ENCODE data around the gene RFX7. TPM values are rescaled to one million over a fixed set of nuclear protein-coding genes. Genes with fewer than 3 reads are reported as not detected.

Gene RFX7
- polyA plus RNA-seq, 2 of the 4 experiments (the other 2 are of a cell fraction), result 11.7 to 14.9 TPM

DNA sequence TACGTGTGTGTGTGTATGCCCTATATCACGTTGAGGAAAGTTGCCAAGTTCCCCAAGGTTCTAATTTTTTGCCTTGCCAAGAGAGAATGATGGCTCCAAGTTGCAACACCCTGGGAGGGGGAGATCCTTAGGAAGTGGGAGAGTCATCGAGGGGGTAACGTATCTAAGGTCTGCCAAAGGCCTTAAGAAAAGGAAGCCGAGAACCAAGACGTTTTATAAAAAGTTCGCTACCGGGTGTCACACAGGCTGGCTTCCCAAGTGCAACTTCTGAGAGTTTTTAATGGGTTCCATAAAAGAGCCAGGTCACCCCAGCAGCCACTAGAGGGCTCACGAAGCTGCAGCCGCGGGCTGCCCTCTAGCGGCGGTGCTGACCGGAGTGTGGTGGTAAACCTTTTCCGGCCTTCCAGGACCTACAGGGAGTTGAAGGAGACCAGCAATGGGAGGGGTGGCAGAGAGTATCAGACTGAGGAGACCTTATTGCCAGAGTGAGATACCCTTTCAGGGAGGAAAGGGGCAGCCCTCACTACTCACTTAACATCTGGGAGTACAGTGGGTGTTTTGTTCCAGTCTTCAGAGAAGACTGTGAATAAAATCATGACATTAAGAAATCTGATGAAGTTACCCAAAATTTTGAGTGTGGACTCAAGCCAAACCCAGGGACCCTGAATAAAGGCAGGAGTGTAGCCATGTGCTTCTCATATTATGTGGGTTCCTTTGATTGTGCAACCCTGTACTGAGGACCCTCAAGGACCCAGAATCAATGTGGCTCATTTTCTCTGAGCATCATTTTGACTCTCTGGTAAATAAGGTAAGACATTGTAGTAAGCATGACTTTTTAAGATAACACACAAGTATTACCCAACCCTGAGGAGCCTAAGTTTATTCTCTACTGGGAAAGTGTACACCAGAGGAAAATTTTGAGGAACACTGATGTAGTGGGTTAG, 2.5 kb upstream of the RFX7 start:
- Histone ChIP-seq H3K4me3 (peak overlapping the region; percentile 41), H3K4me1 (peaks cover 19% of the 10 kb centered on the region), H3K27ac (peak overlapping the region; percentile 98 to 99), H3K4me2 (peak overlapping the region; percentile 78), H3K9me3 (no peaks in the 10 kb centered on the region)
- CTCF ChIA-PET, result interaction anchor here (0.6 to 2.5 kb wide), 40 partner anchors 9 to 350 kb away, joined by 3 to 45 read pairs (median 4); partner anchors contain the start of gene MNS1
- 1% methylated on average over 15 of the region's 15 CpGs for WGBS (ENCODE audit: missing lambda C conversion rate)
- ATAC-seq (peak; percentile 59 to 85), DNase-seq (ENCODE audit: low read depth in 1 of 2, low spot score in 1 of 2) (peak; percentile 90 to 95), FAIRE-seq (peak; percentile 46)
- POLR2A ChIA-PET, result interaction anchor here (0.6 to 1.1 kb wide), 3 partner anchors 219 to 595 kb away, joined by 3 to 4 read pairs (median 3); partner anchors contain the start of genes MNS1 and NEDD4
- no peak for TF ChIP-seq TP53 (CRISPR knock-in tag; IDR thresholded peaks at IDR 0.05)
- TF ChIP-seq CBX8 (IDR thresholded peaks at IDR 0.05), result no peak
- TF ChIP-seq JUN (IDR thresholded peaks at IDR 0.05), result peak; percentile 44 to 88; a peak in 3 of 5 replicates
- TF ChIP-seq, protein P1, sequence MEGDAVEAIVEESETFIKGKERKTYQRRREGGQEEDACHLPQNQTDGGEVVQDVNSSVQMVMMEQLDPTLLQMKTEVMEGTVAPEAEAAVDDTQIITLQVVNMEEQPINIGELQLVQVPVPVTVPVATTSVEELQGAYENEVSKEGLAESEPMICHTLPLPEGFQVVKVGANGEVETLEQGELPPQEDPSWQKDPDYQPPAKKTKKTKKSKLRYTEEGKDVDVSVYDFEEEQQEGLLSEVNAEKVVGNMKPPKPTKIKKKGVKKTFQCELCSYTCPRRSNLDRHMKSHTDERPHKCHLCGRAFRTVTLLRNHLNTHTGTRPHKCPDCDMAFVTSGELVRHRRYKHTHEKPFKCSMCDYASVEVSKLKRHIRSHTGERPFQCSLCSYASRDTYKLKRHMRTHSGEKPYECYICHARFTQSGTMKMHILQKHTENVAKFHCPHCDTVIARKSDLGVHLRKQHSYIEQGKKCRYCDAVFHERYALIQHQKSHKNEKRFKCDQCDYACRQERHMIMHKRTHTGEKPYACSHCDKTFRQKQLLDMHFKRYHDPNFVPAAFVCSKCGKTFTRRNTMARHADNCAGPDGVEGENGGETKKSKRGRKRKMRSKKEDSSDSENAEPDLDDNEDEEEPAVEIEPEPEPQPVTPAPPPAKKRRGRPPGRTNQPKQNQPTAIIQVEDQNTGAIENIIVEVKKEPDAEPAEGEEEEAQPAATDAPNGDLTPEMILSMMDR (IDR thresholded peaks at IDR 0.05), result peak; percentile 100
- no peak for TF ChIP-seq ZFP36 (IDR thresholded peaks at IDR 0.05; ENCODE audit: borderline replicate concordance, partially characterized antibody)
- no peak for TF ChIP-seq SREBF2 (IDR thresholded peaks at IDR 0.05)
- TF ChIP-seq, protein P2, sequence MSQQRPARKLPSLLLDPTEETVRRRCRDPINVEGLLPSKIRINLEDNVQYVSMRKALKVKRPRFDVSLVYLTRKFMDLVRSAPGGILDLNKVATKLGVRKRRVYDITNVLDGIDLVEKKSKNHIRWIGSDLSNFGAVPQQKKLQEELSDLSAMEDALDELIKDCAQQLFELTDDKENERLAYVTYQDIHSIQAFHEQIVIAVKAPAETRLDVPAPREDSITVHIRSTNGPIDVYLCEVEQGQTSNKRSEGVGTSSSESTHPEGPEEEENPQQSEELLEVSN (IDR thresholded peaks at IDR 0.05; ENCODE audit: borderline replicate concordance, low read depth), result peak; percentile 62; the same call in 1 of the 2 replicates
- TF ChIP-seq BHLHE40 (IDR thresholded peaks at IDR 0.05; ENCODE audit: low read depth, low read length), result no peak
- no peak for TF ChIP-seq NFE2L2 (conservative IDR thresholded peaks at IDR 0.05; ENCODE audit: low read length)
- no peak for TF ChIP-seq RCOR1 (IDR thresholded peaks at IDR 0.05; ENCODE audit: low read depth, low read length)
- TF ChIP-seq NR3C1 (IDR thresholded peaks at IDR 0.05), result no peak
- TF ChIP-seq RAD21 (conservative IDR thresholded peaks at IDR 0.05 in 1 of 2, IDR thresholded peaks at IDR 0.05 in 1 of 2), result peak; percentile 92 to 94
- TF ChIP-seq, protein P3, sequence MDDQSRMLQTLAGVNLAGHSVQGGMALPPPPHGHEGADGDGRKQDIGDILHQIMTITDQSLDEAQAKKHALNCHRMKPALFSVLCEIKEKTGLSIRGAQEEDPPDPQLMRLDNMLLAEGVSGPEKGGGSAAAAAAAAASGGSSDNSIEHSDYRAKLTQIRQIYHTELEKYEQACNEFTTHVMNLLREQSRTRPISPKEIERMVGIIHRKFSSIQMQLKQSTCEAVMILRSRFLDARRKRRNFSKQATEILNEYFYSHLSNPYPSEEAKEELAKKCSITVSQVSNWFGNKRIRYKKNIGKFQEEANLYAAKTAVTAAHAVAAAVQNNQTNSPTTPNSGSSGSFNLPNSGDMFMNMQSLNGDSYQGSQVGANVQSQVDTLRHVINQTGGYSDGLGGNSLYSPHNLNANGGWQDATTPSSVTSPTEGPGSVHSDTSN (IDR thresholded peaks at IDR 0.05), result peak; percentile 63; the same call in 1 of the 2 replicates
- TF ChIP-seq KDM1A (IDR thresholded peaks at IDR 0.05; ENCODE audit: low read depth), result no peak
- TF ChIP-seq HOXB5 (CRISPR knock-in tag; IDR thresholded peaks at IDR 0.05), result peak; percentile 66; the same call in 1 of the 2 replicates
- no peak for TF ChIP-seq FOXS1 (CRISPR knock-in tag; IDR thresholded peaks at IDR 0.05)
- 0 out of 2 replicates have a peak, but pooled peaks have one; percentile 45 for TF ChIP-seq GATA3 (IDR thresholded peaks at IDR 0.05; ENCODE audit: borderline replicate concordance)
- TF ChIP-seq ZC3H11A (IDR thresholded peaks at IDR 0.05), result no peak
- TF ChIP-seq, protein P4, sequence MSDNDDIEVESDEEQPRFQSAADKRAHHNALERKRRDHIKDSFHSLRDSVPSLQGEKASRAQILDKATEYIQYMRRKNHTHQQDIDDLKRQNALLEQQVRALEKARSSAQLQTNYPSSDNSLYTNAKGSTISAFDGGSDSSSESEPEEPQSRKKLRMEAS (IDR thresholded peaks at IDR 0.05), result peak; percentile 89
- peak; percentile 77; the same call in 1 of the 2 replicates for TF ChIP-seq MAZ (IDR thresholded peaks at IDR 0.05; ENCODE audit: borderline replicate concordance, low read depth, low read length)
- no peak for TF ChIP-seq RARB (CRISPR knock-in tag; IDR thresholded peaks at IDR 0.05)
- TF ChIP-seq CEBPB (IDR thresholded peaks at IDR 0.05), result peak; percentile 4 to 66; a peak in 2 of 4 replicates
- TF ChIP-seq SMC3 (IDR thresholded peaks at IDR 0.05), result peak; percentile 99
- TF ChIP-seq POLR2A (IDR thresholded peaks at IDR 0.05; ENCODE audit: low read length), result no peak
- TF ChIP-seq FOSL2 (IDR thresholded peaks at IDR 0.05), result no peak
- peak; percentile 38 for TF ChIP-seq FOSL2 (CRISPR knock-in tag; IDR thresholded peaks at IDR 0.05)
- TF ChIP-seq, protein P5, sequence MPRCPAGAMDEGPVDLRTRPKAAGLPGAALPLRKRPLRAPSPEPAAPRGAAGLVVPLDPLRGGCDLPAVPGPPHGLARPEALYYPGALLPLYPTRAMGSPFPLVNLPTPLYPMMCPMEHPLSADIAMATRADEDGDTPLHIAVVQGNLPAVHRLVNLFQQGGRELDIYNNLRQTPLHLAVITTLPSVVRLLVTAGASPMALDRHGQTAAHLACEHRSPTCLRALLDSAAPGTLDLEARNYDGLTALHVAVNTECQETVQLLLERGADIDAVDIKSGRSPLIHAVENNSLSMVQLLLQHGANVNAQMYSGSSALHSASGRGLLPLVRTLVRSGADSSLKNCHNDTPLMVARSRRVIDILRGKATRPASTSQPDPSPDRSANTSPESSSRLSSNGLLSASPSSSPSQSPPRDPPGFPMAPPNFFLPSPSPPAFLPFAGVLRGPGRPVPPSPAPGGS (IDR thresholded peaks at IDR 0.05), result peak; percentile 39; the same call in 1 of the 3 replicates
- TF ChIP-seq, protein P6, sequence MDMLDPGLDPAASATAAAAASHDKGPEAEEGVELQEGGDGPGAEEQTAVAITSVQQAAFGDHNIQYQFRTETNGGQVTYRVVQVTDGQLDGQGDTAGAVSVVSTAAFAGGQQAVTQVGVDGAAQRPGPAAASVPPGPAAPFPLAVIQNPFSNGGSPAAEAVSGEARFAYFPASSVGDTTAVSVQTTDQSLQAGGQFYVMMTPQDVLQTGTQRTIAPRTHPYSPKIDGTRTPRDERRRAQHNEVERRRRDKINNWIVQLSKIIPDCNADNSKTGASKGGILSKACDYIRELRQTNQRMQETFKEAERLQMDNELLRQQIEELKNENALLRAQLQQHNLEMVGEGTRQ (IDR thresholded peaks at IDR 0.05), result no peak
- TF ChIP-seq, protein P7, sequence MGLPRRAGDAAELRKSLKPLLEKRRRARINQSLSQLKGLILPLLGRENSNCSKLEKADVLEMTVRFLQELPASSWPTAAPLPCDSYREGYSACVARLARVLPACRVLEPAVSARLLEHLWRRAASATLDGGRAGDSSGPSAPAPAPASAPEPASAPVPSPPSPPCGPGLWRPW (IDR thresholded peaks at IDR 0.05), result no peak
- TF ChIP-seq HOXA7 (CRISPR knock-in tag; IDR thresholded peaks at IDR 0.05), result no peak
- TF ChIP-seq TFCP2L1 (CRISPR knock-in tag; IDR thresholded peaks at IDR 0.05), result no peak

Measured in A549 (cell line).